TTC549 (cell line): ENCODE results near the gene CTBP2.

ENCODE experiments used
- FAIRE-seq: peaks from 2 replicates; lab custom pipeline; 2012; peaks lifted over from hg19 to GRCh38; lab: Jason Lieb, UNC

The CTBP2 gene

GRCh38 chr10:125105706-125106255, 54.6 kb downstream of the CTBP2 start:
- no peak for FAIRE-seq

DNA sequence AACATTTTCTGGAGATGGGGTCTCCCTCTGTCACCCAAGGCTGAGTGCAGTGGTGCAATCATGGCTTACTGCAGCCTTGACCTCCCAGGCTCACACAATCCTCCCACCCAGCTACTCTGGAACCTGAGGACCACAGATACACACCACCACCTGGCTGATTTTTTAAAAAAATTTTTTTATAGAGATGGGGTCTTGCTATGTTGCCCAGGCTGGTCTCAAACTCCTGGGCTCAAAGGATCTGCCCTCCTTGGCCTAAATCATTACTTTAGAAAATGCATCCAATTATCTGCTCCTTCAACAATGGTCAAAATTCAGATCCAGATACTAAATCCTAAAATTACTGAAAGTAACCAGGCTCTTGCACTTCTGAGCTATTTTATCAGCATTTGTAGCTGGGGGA, 55.2 kb downstream of the CTBP2 start:
- no peak for FAIRE-seq

DNA sequence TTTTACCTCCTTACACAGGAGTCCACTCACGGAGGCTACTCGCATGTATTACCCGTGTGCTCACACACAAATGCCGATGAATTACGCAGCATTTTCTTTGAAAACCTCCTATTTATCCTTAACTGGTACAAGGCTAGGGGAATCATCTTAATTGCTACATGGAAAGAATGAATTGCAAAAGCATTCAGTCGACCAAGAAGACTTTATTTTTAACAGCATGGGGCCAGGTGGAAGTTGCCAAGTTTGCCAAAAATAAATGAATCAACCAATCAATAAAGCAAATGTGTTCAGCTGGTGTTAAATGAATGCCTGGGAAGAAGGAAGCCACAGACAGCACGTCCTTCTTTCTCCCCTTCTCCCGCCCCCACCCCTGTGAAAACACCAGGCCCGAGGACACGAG, 55.8 kb downstream of the CTBP2 start:
- no peak for FAIRE-seq

DNA sequence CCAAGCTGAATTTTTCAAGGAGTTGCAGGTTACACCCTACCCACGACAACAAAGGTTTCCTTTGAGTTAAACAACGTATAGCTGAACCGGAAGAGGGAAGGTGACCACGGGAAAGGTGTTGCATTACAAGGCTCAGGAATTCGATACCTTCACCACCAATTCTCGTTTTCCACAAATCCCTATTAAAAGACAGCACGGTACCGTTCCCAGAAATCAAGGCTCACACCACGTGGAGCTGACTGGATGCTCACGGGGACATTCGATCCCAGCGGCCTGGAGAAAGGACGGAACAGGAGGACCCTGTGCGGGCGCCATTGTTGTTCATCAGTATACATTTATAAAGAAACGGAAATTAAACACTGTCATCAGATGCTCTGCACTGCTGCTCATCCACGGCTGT, 56.4 kb downstream of the CTBP2 start:
- FAIRE-seq = no peak

GRCh38 chr10:125103466-125103865, 56.9 kb downstream of the CTBP2 start:
- FAIRE-seq = no peak

- no peak for FAIRE-seq
Observed at GRCh38 chr10:125102821-125103220, 57.5 kb downstream of the CTBP2 start.

GRCh38 chr10:125102246-125102645, 58.1 kb downstream of the CTBP2 start:
- FAIRE-seq = no peak

- FAIRE-seq = no peak
Observed at GRCh38 chr10:125101581-125101980, 58.8 kb downstream of the CTBP2 start.

DNA sequence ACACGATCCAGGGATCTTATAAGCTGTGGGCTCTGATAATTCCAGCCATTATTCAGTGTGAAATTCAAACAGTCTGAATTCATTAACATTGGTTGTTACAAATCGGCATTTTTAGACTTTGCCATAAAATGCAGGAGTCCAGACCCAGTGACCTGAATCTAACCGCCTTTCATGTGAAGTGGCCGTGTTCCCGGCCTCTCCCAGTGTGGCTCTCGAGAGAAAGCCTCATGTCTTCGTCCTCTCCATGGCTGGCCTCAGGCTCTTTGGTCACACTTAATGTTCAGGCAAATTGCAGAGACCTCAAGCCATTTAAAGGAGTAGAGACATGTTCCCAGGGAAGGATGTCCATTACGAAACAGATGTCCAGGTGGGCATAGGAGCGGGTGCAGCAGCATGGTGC, 59.3 kb downstream of the CTBP2 start:
- no peak for FAIRE-seq

- no peak for FAIRE-seq
Observed at GRCh38 chr10:125097409-125098070, 62.8 kb downstream of the CTBP2 start.

GRCh38 chr10:125096975-125097374, 63.4 kb downstream of the CTBP2 start:
- no peak for FAIRE-seq

DNA sequence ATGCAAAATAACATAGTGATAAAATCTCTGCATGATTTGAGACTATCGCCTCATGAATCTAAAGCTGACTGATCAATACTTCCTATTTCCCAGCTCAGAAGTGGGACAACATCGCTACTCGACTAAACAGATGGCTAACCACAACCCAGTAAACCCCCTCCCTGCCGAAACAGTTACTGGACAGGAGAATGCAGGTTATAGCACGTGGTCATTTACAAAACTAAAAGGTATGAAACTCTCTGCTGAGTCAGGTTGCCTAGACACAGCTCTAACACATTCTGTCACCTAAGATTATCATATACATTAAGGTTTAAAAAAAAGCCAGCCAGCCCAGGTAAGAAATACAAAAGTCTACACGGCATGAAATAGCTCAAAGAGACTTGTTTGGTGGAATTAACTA, 64.0 kb downstream of the CTBP2 start:
- no peak for FAIRE-seq

- FAIRE-seq = no peak
Observed at GRCh38 chr10:125095776-125096175, 64.6 kb downstream of the CTBP2 start.

GRCh38 chr10:125095228-125095627, 65.1 kb downstream of the CTBP2 start:
- no peak for FAIRE-seq

- no peak for FAIRE-seq
Observed at GRCh38 chr10:125094806-125095205, 65.6 kb downstream of the CTBP2 start.

- no peak for FAIRE-seq
Observed at GRCh38 chr10:125093974-125094705, 66.2 kb downstream of the CTBP2 start.

DNA sequence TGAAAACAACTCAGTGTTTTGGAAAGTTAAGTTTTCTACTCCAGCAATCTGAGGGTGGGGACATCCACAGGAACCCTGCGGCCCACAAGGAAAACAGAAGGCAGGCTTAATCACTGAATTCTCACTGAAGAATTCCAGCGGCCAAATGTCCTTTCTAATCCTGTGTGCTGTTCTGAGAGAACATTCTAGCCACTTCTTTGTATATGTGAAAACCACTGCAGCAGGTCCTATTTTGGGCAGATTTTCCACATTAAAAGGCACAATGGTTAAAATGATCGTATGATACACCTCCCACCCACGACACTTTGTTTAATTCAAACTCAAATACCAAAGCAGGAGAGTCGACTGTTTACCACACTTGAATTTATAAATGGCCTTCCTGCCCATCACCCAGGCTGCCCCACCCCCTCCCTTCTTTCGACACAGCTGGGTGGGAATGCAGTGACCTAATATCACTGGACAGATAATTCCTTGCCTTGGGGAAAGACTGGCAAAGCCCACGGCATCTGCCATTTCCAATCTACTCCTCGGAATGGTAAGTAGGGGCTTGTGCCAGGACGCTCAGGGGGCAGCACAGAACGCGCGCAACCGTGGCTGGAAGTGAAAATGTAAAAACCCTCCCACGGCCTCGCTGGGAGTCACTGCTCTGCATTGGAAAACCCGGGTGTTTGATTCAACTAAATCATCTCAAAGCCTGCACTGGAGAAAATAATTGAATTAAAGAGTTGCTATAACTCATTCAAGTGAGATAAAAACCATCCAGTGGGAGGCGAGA, 67.0 kb downstream of the CTBP2 start:
- no peak for FAIRE-seq

DNA sequence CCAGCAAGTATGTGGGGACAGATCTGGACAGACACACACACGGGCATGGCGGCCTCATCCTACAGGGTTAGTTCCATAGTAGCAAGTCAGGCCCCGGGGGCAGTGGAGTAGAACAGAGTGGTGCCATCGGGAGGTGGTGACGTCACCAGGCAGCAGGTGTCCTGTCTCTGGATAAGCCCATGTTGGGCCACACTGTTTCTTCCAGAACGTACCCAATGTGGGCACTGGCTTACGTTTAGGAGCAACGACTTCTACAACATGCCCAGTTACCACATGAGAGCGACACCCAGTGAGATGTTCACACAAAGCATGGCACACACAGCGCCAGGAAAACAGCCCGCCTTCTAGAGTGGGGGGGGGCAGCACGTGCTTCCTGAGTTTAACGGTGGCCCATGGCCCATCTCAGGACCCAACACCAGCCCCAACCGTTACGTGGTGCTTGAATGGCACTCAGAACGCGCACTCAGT, 67.8 kb downstream of the CTBP2 start:
- FAIRE-seq = no peak

- no peak for FAIRE-seq
Observed at GRCh38 chr10:125091891-125092290, 68.5 kb downstream of the CTBP2 start.

DNA sequence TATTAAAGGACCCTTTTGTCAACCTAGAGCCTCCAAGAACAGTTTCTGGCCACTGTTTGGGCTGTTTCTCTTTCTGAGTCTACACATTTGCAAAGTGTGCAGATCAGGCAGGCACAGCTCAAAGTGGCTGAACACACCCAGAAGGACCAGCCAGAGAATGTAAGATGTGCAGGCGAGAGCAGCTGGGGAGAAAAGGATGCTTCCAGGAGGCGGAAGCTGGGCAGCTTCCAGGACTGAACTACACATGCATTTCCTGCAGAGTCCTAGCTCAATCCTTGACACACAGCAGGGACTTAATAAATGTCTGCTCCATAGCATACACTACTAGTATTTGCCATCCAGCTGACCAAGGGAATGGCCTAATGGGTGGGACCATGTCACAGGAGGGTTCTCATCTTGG, 70.9 kb downstream of the CTBP2 start:
- FAIRE-seq = no peak

GRCh38 chr10:125087897-125088215, 72.5 kb downstream of the CTBP2 start:
- FAIRE-seq = no peak

- FAIRE-seq = no peak
Observed at GRCh38 chr10:125087191-125087896, 73.0 kb downstream of the CTBP2 start.
